B cell (primary cell): ENCODE data around the gene CLDN4.

Source experiments
- EZH2 ChIP-seq: IDR thresholded peaks from 2 replicates; pipeline ENCODE4 v1.6.1; 2012; ENCODE audit warnings: borderline replicate concordance, low read depth, mild to moderate bottlenecking, moderate library complexity, low read length; ENCODE audit not compliant: insufficient read depth, poor library complexity, severe bottlenecking
- TF ChIP-seq, protein P1 (sequence below): fragments of 200-600 bp; IDR thresholded peaks from one replicate; pipeline ENCODE4 v1.8.0; 2022; ENCODE audit warnings: antibody characterized with exemption, mild to moderate bottlenecking

DNA sequence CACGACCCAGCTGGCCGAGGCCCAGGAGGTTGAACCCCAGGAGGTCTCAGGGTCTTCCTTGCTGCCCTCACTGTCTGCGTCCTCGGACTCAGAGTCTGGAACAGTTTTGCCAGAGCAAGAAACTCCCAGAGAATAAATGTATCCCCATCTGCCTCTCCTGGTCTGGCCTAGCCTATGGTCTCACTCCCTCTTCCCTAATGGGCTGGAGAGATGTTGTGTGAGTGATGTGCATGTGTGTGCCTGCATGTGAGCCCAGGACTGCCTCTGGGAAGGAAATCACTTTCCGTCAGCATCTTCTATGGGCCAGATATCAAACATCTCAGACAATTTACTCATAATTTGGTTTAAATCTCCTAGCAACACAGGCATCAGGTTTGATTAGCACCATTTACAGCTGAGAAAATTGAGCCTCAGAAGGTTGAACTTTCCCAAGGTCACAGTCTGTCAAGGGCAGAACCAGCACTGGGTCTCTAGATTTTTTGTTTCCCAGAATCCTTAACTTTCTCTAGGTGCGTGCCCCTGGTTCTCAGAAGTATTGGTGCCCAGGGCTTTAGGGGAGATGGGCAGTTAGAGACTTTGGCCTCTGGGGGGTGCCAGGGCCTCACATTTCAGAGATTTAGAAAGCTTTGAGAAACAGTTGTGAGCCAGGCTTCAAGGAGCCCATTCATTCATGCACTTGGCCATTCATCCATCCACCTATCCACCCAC, 35.1 kb downstream of the CLDN4 start:
- TF ChIP-seq, protein P1, sequence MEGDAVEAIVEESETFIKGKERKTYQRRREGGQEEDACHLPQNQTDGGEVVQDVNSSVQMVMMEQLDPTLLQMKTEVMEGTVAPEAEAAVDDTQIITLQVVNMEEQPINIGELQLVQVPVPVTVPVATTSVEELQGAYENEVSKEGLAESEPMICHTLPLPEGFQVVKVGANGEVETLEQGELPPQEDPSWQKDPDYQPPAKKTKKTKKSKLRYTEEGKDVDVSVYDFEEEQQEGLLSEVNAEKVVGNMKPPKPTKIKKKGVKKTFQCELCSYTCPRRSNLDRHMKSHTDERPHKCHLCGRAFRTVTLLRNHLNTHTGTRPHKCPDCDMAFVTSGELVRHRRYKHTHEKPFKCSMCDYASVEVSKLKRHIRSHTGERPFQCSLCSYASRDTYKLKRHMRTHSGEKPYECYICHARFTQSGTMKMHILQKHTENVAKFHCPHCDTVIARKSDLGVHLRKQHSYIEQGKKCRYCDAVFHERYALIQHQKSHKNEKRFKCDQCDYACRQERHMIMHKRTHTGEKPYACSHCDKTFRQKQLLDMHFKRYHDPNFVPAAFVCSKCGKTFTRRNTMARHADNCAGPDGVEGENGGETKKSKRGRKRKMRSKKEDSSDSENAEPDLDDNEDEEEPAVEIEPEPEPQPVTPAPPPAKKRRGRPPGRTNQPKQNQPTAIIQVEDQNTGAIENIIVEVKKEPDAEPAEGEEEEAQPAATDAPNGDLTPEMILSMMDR = peak; percentile 29
- TF ChIP-seq EZH2 = no peak
